Ureter (tissue), 1 donor: ENCODE data around the gene B3GAT2. TPM values are rescaled to one million over a fixed set of nuclear protein-coding genes. Genes with fewer than 3 reads are reported as not detected.
A peak's percentile ranks its signal among the peaks of the same experiment; 100 is the strongest.

Source experiments
- DNase-seq: peaks from one replicate; pipeline ENCODE4 v3.0.0-alpha.2; 2020; ENCODE audit warnings: low spot score
- total RNA-seq: library from RNA; stranded (reverse); gene quantifications from one replicate; pipeline ENCODE4 v1.2.4, GENCODE V29; 2023
- donor health status: DM: yes; HTN: yes; CAD: no.

B3GAT2 gene
- total RNA-seq, 1 donor from 2014 or later, result not detected

DNA sequence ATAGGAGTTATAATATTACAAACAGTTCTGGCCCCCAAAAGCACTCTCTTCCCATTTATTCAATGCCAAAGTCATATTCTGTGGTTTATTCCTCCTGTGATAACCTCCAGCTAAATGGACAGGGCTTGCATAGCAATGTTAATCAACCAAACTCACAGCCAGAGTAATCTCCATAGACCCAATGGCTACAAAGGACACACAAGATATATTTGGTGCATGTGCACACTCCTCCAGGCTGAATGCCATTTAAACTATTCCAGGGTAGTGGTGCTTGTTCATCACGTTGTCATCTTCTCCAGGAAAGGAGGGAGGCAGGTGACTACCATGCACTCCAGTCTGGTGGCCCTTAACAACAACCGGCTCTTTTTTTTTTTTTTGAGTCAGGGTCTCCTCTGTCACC is 56.8 kb downstream of the B3GAT2 start:
- no peak for DNase-seq

DNA sequence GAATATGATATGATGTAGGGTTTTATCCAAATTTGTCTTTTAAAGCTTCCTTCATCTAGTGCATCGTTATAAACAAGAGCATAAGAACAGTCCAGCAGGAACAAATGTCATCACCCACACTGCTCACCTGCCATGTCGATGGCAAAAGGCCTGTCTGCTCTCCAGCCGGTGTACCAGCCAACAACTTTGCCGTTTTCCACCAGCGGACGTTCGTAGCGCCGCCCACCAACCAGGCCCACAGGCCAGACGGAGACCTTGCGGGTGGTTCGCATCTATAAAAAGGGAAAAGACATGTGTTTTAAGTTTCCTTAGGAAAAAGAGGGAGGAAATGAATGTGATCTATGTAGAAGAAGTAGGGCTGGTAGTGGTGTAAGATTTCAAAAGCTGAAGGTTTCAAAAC is 62.9 kb downstream of the B3GAT2 start:
- no peak for DNase-seq

DNA sequence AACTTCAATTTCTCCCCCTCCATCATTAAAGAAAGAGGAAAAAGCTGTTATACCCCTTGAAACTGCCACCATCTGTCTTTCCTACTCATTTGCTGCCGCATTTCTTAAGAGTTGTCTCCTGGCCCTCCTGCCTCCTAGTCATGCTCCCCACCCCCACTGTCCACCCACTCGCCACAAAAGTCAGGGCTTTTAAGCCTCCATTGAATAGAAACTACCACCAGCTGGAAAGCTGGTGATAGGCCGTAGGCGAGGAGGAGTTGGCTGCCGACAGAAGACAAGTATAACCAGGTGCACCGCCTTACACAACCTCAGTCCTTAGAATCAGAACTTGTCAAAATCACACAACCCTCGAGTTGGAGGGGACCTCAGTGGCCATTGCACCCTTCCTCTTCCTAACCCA is 67.6 kb downstream of the B3GAT2 start:
- DNase-seq, result no peak

DNA sequence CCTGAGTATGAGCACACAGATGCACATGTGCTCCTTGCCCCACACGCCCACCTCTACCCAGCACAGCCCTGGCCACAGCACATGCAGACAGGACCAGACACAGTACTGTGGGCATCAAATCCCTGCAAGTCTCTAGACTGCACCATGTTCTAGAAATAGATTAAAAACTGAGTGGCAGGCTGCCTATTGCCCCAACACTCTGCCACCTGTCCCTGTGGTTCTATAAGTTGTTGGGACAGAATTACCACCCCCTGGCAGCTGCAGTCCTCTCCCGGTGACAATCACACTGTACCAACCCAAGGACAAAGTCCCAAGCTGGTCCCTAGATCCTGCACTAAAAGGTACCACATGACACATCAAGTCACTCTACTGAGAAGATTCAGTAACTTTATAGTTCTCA is 70.2 kb downstream of the B3GAT2 start:
- no peak for DNase-seq

DNA sequence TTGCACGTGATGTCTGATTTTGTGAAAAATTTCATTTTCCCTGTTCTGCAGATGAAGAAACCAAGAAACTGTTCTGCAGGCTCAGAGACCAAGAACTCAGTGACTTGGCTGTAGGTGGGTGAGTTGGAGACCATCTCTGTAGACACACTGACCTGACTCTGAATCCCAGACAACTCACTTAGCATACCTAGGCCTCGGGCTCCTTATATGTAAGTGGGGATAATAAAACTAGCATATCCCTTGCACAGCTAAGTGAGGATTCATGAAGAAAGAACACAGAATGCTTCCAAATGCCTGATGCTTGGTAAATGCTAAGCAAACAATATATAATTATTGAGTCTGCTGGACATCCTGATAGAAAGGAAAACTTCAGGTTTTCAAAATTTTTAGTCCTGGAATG is 70.8 kb downstream of the B3GAT2 start:
- DNase-seq, result no peak

DNA sequence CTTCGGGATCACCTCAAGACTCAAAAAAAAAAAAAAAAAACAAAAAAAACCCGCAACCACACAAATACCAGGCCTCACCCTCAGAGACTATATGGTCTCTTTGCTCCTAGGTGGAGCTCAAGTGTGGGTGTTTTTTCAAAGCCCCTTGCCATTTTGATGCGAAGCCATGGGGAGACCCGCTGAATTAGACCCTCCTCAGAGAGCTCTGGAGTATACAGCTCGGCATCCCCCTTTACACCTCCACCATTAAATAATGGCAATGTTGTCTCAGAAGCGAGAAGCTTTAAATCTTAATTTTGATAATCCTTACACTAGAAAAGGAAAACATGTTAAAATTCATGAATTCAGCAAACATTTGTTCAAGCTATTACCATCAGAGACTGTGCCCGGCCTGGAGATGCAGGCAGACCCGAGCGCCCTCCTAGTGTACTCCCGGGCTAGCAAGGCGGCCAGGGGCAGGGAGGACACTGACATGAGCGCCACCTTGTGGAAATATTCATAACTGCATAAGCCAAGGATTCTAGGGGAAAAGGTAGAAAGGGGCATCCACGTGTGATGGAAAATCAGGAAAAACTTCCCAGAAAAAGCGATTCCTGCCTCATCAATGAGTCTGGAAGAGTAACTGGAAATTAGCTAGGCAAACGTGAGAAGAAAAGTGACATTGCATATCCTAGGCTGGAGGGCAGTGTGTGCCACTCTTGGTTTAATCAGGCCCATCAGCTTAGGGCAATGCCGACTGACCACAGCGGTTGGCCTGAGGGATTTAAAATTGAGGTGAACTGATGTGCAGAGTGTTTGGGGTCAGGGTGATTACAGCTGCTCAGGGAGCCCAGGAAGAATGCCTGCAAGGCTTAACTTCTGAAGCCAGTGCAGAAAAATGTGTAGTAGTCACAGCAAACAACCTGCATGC is 72.5 kb downstream of the B3GAT2 start:
- peak; percentile 62 for DNase-seq

DNA sequence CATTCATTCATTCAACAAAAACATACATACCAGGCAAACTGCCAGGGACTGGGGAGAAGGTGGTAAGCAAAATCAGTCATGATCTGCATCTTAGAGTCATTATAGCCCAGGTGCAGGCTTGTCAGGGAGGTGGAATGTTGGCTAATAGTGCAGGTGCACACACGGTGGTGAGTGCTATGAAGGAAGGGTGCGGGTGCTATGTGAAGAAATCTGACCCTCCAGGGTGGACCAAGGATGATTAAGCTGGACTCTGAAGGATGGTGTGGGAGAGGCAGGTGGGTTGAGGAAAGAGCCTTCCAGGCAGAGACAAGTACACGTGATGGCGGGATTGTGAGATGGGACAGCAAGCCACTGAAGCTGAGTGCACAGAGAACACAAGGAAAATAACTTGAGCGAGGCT is 77.4 kb downstream of the B3GAT2 start:
- DNase-seq, result no peak

DNA sequence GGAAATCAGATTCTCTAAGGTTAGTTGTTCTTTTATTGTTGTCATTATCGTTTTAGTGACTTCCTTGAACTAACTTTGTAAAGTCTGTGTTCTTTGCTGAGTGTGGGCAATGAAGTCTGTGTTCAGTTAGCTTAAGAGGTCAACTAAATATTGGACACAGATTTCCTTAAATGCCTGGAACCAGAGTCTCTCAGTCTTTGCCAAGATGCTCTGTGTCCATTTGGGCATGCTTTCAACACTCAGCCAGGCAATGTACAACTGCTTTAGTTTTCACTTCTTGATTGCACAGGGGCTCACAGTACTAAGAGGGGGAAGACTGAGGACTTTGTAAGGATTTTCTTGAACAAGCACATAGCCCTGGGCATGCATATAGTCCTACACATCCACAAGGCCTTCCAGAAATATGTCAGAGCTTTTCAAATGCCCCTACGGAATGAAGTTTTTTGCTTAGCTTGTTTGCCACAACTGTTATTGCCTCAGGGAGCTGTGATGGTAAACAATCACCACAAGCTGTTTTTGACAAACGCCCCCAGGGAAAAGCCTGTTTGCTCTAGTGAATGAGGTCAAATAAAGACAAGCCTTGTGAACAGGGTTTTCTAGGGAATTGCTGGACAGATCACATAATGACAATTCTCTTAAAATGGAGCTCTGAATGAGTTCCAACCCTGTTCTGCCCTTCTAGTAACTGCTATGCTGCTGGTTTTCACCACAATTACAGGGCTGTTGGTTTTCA is 82.5 kb downstream of the B3GAT2 start:
- DNase-seq, result no peak

DNA sequence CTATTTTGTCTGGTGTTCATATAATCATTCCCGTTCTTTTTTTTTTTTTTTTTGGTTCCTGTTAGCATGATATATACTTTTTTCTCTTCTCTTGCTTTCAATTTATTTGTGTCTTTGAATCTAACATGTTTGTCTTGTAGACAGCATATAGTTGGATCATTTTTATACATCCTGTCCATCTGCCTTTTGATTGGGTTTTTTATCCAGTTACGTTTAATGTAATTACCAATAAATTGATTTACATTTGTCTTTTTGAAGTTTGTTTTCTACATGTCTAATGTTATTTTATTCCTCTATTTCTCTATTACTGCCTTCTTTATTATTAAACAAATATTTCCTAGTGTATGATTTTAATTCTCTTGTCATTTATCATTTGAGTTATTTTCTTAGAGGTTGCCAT is 84.4 kb downstream of the B3GAT2 start:
- DNase-seq, result no peak

DNA sequence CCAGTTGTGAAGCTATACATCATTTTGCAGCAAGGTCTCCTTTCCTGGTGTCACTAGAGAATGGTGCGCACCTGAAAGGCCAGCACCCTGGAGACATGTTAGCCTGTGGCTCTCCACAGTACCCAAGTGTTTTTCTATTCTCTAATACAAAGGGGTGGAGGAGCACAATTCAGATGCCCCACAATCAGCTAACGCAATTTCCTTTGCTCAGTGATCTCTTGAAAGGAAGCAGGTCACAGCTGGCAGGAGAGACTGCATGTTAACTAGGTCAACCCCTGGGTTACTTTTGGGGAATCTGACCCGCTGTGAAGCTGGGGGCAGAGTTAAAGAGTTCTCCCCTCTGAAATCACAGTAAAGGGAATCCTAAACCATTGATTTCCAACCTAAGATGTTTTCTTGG is 92.5 kb downstream of the B3GAT2 start:
- no peak for DNase-seq

DNA sequence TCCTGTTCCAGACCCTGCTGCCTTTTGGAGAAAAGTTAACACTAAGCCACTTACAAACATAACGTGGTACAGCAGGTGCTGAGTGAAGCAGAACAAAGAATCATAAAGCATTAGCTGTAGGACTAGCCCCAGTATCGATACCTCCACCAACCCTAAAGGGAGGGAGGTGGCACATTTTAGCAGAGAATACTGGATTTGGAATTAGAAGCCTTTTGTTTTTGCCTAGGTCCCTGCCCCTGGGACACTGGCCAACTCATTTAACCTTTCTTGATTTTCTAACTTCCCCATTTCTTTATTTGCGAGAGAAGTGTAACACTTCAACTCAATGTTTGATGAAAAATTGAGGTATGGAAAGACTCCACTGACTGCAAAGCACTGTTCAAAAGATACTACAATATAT is 93.5 kb downstream of the B3GAT2 start:
- no peak for DNase-seq

DNA sequence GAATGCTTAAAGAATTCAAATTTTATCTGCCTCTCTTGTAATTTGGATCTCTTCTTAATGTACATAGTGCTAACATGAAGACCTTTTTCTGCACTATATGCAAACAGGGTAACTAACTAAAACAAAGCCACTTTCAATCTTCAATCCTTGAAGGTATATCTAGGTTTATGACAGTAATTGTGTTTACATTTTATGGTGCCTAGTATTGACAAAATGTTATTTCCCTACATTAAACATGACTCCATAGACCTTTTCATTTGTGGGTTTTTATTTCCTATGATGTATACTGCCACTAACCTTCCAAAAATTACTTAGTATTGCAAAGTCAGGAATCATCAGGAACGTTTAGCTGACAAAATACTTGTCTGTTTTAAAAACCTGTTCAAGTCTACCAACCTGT is 95.9 kb downstream of the B3GAT2 start:
- DNase-seq, result no peak

DNA sequence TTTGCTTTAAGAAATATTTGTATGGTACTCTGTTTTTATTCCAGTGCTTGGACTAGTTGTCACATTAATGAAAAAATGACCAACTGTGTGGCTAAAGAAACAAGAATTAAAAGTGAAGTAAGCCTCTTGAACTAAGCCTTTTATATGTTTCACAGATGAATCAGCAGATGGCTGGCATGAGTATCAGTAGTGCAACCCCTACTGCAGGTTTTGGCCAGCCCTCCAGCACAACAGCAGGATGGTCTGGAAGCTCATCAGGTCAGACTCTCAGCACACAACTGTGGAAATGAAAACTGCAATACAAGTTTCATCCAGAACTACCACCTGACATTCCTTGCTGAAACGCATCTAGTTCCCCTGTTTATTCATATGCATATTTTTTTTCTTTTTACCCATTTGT is 96.8 kb downstream of the B3GAT2 start:
- no peak for DNase-seq

DNA sequence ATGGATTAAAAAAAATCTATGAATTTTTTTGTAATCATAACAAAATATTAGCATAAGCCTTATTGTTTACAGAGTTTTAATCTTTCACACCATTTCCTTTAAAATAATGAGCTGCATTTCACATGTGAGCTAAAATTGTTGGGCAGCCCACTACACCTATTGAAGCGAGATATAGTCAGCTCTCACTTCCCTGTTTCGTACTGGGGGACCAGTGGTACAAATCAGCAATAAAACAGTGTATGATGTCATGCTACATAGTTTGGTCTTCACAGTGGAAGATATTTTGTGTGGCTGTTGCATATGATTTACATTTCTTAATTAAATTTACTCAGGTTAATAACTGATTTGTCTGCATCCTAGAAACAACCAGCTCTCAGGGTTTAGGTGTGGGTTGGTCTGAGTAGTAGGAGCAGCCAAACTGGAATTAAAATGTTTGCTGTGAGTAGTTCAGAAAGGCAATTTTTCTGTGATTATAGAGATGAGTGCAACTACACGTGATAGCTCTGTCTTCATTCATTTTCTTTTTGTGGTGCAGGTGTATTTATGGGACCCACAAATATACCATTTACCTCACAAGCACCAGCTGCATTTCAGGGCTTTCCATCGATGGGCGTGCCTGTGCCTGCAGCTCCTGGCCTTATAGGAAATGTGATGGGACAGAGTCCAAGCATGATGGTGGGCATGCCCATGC is 99.3 kb downstream of the B3GAT2 start:
- no peak for DNase-seq

DNA sequence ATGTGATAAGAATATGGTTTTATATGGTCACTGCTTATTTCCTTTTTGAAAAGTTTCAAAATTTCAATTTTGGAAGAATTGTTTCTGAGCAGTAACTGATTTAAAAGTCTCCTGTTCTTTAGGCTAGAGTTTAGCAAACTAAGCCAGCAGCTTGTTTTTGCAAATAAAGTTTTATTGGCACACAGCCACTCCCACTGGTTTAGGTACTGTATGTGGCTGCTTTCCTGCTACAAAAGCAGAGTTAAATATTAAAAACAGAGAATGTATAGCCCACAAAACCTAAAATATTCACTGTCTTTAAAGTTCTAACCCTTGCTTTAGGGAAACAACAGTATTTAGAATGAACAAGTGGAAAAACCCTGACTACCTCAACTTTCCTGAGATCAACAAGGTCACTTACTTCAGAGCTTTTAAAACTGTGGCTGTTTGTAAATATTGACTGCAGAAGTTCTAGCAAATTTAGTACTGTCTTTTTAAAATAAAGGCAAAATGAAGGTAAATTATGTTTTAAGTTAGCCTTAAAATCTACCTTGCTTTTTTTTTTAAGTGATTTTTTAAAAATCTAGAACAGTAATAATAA is 104.1 kb downstream of the B3GAT2 start:
- no peak for DNase-seq

DNA sequence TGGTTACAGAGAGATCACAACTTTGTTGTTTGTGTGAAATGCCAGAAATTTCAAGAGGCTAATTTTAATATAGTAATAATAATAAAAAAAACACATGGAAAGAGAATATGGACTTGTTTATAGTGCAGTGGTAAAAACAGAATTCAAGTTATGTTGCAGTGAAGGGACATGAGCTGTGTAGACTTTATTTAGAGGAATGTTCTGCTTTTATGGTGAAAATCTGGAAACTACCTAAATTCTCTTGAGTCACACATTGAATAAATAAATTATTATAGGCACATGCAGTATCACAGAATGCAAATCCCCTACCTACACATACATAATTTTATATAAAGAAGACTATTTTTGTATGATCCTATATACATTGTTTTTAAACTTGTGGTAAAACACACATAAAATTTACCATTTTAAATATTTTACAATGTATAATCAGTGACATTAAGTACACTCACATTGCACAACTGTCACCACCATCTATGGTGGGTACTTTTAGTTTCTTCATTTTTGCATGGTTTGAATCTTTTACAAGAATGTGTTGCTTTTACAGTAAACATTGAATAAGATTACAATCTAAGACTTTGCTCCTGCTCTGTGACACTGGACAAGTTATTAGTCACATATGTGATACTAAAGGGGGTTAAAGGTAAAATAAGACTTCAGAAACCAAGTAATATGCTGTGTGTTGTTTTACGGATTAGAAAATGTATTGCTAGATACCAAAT is 107.4 kb downstream of the B3GAT2 start:
- no peak for DNase-seq

DNA sequence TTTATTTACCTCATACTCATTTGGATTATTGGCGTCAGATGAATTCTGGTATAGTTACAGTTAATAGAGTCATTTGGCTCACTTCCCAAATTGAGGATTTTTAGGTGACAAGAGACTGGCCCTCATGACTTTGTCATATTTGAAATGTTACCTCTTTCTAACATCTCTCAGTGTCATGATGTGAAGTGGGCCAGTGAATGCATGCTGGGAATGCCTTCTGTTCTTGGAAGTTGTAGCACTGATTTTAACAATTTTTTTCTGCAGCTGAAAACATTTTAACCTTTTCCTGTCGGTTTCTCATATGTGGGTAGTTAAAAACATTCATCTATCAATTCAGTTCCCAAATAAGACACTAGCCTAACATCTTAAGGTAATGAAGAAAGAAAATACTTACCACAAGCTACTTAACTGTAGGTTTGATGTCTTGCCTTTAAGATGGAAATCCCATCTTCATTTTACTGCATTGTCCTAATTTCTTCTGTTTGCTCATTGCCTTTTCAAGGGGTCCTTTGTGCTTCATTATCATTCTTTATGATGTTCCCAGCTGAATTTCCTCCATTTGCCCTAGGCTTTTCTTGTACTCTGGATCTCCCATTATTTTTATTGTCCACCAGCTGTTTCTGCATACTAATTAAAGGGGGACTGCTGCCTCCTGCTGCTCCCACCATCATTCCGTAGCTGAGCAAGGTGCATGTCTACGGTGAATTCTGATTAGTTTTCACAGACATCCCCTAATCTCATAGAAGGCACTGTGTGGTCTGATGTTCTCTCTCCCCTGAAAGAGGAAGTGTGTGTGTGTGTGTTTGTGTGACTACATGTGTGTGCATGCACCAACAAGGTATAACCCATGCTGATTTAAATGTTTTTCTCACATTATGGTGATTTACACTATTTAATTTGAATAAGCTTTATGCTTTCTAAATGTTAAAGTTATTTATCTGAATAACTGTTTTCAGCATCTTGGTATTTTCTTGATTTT is 109.5 kb downstream of the B3GAT2 start:
- DNase-seq, result no peak

DNA sequence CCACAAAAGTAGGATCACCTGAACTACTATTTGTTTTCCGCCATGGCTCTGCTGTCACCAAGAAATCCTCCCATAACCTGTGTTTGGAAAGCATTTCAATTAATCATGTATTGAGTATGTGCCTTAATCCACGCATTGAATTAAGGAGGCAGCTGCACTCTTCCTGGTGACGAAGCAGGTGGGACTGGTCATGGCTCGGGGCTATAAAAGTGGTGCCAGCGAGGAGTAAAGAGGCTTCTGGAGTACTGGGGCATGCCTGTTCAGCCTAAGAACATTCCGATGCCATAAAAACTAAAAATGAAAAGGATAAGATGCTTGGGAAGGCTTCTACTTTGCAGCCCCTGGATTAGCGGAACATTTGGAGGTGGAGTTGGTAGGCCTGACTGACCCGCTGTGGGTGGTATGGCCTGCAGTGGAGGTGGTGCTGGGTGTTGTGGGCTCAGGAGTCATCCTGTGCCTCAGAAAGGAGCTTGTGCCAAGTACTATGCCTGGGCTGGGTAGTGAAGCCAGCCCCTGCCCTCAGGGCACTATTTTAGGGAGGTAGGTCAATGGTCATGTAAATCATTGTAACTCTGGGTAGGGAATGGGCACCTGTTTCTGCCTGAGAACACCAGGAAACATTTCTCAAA is 110.5 kb downstream of the B3GAT2 start:
- DNase-seq, result no peak

DNA sequence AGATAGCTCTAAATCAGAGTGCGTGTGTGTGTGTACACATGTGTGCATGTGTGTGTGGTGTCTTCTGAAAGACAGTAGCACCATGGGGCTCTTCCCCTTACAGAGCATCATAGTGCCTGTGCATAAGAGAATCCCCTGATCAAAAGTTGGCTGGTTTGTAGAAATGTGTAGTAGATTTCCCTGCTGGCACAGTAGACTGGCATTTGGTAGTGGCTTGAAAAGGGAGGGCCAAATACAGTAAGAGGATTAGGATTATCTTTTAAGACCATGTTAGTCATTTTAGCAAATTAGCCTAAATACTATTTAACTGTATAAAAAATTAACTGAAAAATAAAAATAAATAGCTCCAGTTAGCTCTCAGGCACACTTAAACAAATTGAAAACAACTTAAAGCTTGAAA is 112.6 kb downstream of the B3GAT2 start:
- no peak for DNase-seq
